Cortex of kidney (tissue), 1 donor: ENCODE measurements around the gene SPOCK1.
"Not testable (repeated sequence)": the region's sequence is repeated elsewhere in the genome, so short reads cannot be mapped to it uniquely, and the experiment has no call there.

Experiments used
- DNase-seq: peaks from one replicate; lab custom pipeline; 2025; lab: John Stamatoyannopoulos, UW

SPOCK1 gene

GRCh38 chr5:137395011-137395755 lies 103.9 kb downstream of the SPOCK1 start:
- no peak for DNase-seq

GRCh38 chr5:137394380-137394779 lies 104.7 kb downstream of the SPOCK1 start:
- DNase-seq, result no peak

GRCh38 chr5:137393196-137393993 lies 105.7 kb downstream of the SPOCK1 start:
- no peak for DNase-seq

- no peak for DNase-seq
These were observed 106.9 kb downstream of the SPOCK1 start for GRCh38 chr5:137392261-137392660.

GRCh38 chr5:137391044-137391443 lies 108.1 kb downstream of the SPOCK1 start:
- not testable (repeated sequence) for DNase-seq

GRCh38 chr5:137389042-137389441 lies 110.1 kb downstream of the SPOCK1 start:
- no peak for DNase-seq

GRCh38 chr5:137385064-137385463 lies 114.1 kb downstream of the SPOCK1 start:
- DNase-seq, result no peak

GRCh38 chr5:137383909-137384308 lies 115.2 kb downstream of the SPOCK1 start:
- DNase-seq, result no peak

GRCh38 chr5:137381555-137381954 lies 117.6 kb downstream of the SPOCK1 start:
- no peak for DNase-seq

- DNase-seq, result no peak
These were observed 119.4 kb downstream of the SPOCK1 start for GRCh38 chr5:137379555-137380286.

- no peak for DNase-seq
These were observed 123.2 kb downstream of the SPOCK1 start for GRCh38 chr5:137375741-137376526.

GRCh38 chr5:137374110-137374714 lies 124.9 kb downstream of the SPOCK1 start:
- DNase-seq, result no peak

- DNase-seq, result no peak
These were observed 126.4 kb downstream of the SPOCK1 start for GRCh38 chr5:137372773-137373160.

GRCh38 chr5:137372016-137372772 lies 126.9 kb downstream of the SPOCK1 start:
- no peak for DNase-seq

GRCh38 chr5:137370096-137371071 lies 128.7 kb downstream of the SPOCK1 start:
- no peak for DNase-seq

- DNase-seq, result no peak
These were observed 130.5 kb downstream of the SPOCK1 start for GRCh38 chr5:137368651-137369050.

- DNase-seq, result no peak
These were observed 131.2 kb downstream of the SPOCK1 start for GRCh38 chr5:137367951-137368350.

- no peak for DNase-seq
These were observed 132.6 kb downstream of the SPOCK1 start for GRCh38 chr5:137366526-137366925.

GRCh38 chr5:137365126-137365865 lies 133.8 kb downstream of the SPOCK1 start:
- no peak for DNase-seq
